OCI-LY1 (cell line): ENCODE measurements around the gene HIBADH.

Source experiments
- H2AFZ ChIP-seq: fragments of 200-600 bp; sonication (generic), shearing (Covaris generic); 2 replicates; pipeline ENCODE4 v1.6.0; 2014; ENCODE audit warnings: antibody characterized with exemption, mild to moderate bottlenecking, low read length
- H3F3A ChIP-seq: fragments of 200-600 bp; sonication (generic), shearing (Covaris generic); 2 replicates; pipeline ENCODE4 v1.6.0; 2014; ENCODE audit warnings: mild to moderate bottlenecking, antibody characterized with exemption, low read length, moderate library complexity; ENCODE audit not compliant: insufficient read depth
- H3K27ac ChIP-seq: fragments of 200-600 bp; sonication (generic); 2 replicates; pipeline ENCODE4 v1.5.1; 2014; ENCODE audit warnings: low read length, mixed run types, mild to moderate bottlenecking, low read depth; ENCODE audit not compliant: poor library complexity, severe bottlenecking
- H3K27me3 ChIP-seq: fragments of 200-600 bp; sonication (generic); 2 replicates; pipeline ENCODE4 v1.6.0; 2014; ENCODE audit warnings: antibody characterized with exemption, mild to moderate bottlenecking, low read length, moderate library complexity; ENCODE audit not compliant: insufficient read depth
- H3K36me3 ChIP-seq: fragments of 200-600 bp; sonication (generic); 2 replicates; pipeline ENCODE4 v1.6.1; 2014; ENCODE audit warnings: mild to moderate bottlenecking, antibody characterized with exemption, low read length, moderate library complexity, mixed read lengths; ENCODE audit not compliant: insufficient read depth
- H3K4me1 ChIP-seq: fragments of 200-600 bp; sonication (generic); 2 replicates; pipeline ENCODE4 v1.5.1; 2014; ENCODE audit warnings: mild to moderate bottlenecking, low read length, moderate library complexity; ENCODE audit not compliant: insufficient read depth, severe bottlenecking
- H3K4me2 ChIP-seq: fragments of 200-600 bp; sonication (generic), shearing (Covaris generic); 2 replicates; pipeline ENCODE4 v1.6.1; 2014; ENCODE audit warnings: low read length
- H3K4me3 ChIP-seq: fragments of 200-600 bp; sonication (generic); 2 replicates; pipeline ENCODE4 v1.5.1; 2014; ENCODE audit warnings: low read length, low read depth, mild to moderate bottlenecking, mixed read lengths; ENCODE audit not compliant: poor library complexity, severe bottlenecking
- H3K79me2 ChIP-seq: fragments of 200-600 bp; shearing (Covaris generic); 2 replicates; pipeline ENCODE4 v1.6.1; 2016; ENCODE audit warnings: mixed run types, low read length, mixed read lengths; ENCODE audit not compliant: insufficient read depth
- H3K9ac ChIP-seq: fragments of 200-600 bp; sonication (generic), shearing (Covaris generic); 2 replicates; pipeline ENCODE4 v1.6.1; 2014; ENCODE audit warnings: mild to moderate bottlenecking, low read length, mixed read lengths
- H3K9me2 ChIP-seq: fragments of 200-600 bp; sonication (generic), shearing (Covaris generic); 2 replicates; pipeline ENCODE4 v1.6.1; 2014; ENCODE audit warnings: low read depth, mild to moderate bottlenecking, low read length, mixed read lengths
- H3K9me3 ChIP-seq: fragments of 200-600 bp; shearing (Covaris generic); 2 replicates; pipeline ENCODE4 v1.6.1; 2014; ENCODE audit warnings: low read length, mixed read lengths
- H4K20me1 ChIP-seq: fragments of 200-600 bp; sonication (generic), shearing (Covaris generic); 2 replicates; pipeline ENCODE4 v1.6.0; 2016; ENCODE audit warnings: mild to moderate bottlenecking, low read length; ENCODE audit not compliant: insufficient read depth
- EZH2 ChIP-seq: fragments of 200-600 bp; sonication (generic), shearing (Covaris generic); IDR thresholded peaks from 2 replicates; pipeline ENCODE4 v1.8.0; 2017; ENCODE audit warnings: borderline replicate concordance, mixed run types, mild to moderate bottlenecking, antibody characterized with exemption, low read length, moderate library complexity, mixed read lengths
- TF ChIP-seq, protein P1 (sequence below): fragments of 200-600 bp; sonication (generic), shearing (Covaris generic); IDR thresholded peaks from 2 replicates; pipeline ENCODE4 v1.5.1; 2017; ENCODE audit warnings: mild to moderate bottlenecking, antibody characterized with exemption, low read length, moderate library complexity, mixed read lengths

HIBADH gene

DNA sequence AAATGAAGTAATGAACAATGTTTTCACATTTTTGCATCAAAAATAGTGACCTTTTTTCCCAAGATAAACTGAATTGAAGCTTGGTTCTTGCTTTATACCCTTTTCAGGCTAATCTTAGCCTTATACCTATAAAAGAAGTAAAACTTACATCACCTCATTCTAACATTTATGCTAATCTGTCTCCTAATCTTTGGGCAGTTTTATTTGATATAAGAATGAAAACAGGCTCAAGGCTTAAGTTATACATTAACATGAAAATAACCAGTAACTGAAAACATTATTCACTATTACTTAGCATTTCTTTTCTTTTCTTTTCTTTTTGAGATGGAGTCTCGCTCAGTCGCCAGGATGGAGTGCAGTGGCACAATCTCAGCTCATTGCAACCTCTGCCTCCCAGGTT lies 113.1 kb downstream of the HIBADH start:
- Histone ChIP-seq H3K27me3 (no peaks in the 10 kb centered on the region), H3K79me2 (no peaks in the 10 kb centered on the region), H3K4me1 (no peaks in the 10 kb centered on the region), H4K20me1 (no peaks in the 10 kb centered on the region), H3K9me2 (no peaks in the 10 kb centered on the region), H3F3A (no peaks in the 10 kb centered on the region), H3K4me2 (no peak overlapping the region), H3K27ac (no peak overlapping the region), H3K9me3 (no peaks in the 10 kb centered on the region), H2AFZ (no peak overlapping the region), H3K4me3 (no peak overlapping the region), H3K36me3 (no peaks in the 10 kb centered on the region), H3K9ac (no peak overlapping the region)
- TF ChIP-seq, protein P1, sequence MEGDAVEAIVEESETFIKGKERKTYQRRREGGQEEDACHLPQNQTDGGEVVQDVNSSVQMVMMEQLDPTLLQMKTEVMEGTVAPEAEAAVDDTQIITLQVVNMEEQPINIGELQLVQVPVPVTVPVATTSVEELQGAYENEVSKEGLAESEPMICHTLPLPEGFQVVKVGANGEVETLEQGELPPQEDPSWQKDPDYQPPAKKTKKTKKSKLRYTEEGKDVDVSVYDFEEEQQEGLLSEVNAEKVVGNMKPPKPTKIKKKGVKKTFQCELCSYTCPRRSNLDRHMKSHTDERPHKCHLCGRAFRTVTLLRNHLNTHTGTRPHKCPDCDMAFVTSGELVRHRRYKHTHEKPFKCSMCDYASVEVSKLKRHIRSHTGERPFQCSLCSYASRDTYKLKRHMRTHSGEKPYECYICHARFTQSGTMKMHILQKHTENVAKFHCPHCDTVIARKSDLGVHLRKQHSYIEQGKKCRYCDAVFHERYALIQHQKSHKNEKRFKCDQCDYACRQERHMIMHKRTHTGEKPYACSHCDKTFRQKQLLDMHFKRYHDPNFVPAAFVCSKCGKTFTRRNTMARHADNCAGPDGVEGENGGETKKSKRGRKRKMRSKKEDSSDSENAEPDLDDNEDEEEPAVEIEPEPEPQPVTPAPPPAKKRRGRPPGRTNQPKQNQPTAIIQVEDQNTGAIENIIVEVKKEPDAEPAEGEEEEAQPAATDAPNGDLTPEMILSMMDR: no peak
- no peak for TF ChIP-seq EZH2

DNA sequence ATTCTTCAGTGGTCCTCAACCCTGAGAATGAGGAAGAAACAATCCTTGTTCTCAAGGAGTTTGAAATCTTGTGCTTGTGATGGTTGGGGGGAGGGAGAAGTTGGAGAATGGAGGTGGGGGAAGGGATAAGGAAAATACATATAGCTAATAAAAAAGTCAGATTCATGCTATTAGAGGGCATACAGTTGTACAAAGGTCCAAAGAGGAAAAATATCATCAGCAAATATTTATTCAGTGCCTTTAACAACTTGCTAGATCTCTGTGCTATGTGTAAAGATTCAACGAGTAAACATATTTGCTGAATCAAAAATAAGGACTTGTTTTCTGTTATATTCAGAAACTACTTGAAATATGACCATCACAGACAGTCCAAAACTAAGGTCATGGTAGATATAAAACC lies 114.4 kb downstream of the HIBADH start:
- Histone ChIP-seq H3K79me2 (no peaks in the 10 kb centered on the region), H3K4me1 (no peaks in the 10 kb centered on the region), H3K9me3 (no peaks in the 10 kb centered on the region), H3K27me3 (no peaks in the 10 kb centered on the region), H3K4me2 (no peak overlapping the region), H3K4me3 (no peak overlapping the region), H2AFZ (no peak overlapping the region), H3K36me3 (no peaks in the 10 kb centered on the region), H3F3A (no peaks in the 10 kb centered on the region), H3K9me2 (no peaks in the 10 kb centered on the region), H4K20me1 (no peaks in the 10 kb centered on the region), H3K9ac (no peak overlapping the region), H3K27ac (no peak overlapping the region)
- TF ChIP-seq, protein P1: no peak
- TF ChIP-seq EZH2: no peak

DNA sequence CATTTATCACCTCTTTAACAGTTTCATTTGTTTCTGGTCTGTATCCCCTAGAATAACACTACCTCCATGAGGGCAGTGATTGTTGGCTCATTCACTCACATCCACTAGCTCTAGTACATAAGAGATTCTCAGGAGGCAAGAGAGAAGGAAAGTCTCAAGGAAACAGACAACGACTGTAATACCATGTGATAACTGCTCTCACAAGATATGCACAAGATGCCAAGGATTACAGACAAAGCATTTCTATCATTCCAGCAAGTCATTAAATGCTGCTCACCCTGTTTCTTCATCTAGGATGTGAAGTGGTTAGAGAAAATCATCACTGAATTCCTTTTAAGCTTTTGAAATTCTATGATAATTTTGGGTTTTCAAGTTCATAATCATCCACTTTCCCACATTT lies 115.3 kb downstream of the HIBADH start:
- Histone ChIP-seq H3K36me3 (peaks cover 7% of the 10 kb centered on the region; the same call in 1 of the 2 replicates), H2AFZ (no peak overlapping the region), H3K27ac (no peak overlapping the region), H3K9ac (no peak overlapping the region), H3K79me2 (no peaks in the 10 kb centered on the region), H4K20me1 (no peaks in the 10 kb centered on the region), H3K27me3 (no peaks in the 10 kb centered on the region), H3K4me3 (no peak overlapping the region), H3F3A (no peaks in the 10 kb centered on the region), H3K4me2 (no peak overlapping the region), H3K4me1 (no peaks in the 10 kb centered on the region), H3K9me3 (no peaks in the 10 kb centered on the region), H3K9me2 (no peaks in the 10 kb centered on the region)
- TF ChIP-seq, protein P1: no peak
- no peak for TF ChIP-seq EZH2
